Measurements from ENCODE around the gene THAP4.

The THAP4 gene

DNA sequence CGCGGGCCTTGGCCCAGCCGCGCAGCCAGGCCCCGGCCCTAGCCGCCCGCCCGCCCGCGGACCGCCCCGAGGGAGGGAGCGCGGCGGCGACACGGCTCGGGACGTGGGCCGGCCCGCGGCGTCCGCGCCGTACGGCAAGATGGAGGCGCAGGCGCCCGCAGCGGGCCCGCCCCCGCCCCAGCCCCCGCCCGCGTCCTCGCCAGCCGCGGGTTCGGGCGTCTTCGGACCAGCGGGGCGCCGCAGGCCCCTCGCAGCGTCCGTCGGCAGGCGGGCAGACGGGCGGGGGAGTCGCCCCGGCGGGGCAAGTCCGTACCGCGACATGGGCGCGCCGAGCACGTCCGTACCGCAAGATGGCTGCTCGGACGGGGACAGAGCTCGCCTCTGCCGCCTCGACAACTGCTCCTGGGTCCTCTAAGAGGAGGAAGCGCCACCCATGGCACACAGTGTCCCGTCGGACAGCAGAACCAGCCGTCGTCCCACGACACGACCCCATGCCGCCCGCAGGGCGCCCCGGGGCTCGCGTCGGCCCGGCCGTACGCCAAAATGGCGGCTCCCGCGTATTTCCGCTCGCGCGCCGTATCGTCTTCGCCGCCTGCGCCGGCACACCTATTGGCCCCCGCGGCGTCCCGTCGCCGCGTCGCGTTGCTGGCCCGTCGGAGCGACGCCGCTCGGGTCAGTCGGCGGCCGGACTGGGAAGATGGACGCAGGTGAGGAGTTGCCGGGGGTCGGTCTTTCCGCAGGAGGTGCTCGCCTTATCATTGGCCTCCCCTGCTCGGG is at the start of gene THAP4, which contains the start of gene ATG4B:
TSS of gene THAP4 (minus strand) at position 141 of the 777 bp plus-strand sequence. CDS start 141 bp downstream, outside the sequence.
TSS of gene ATG4B (plus strand) at position 676 of the 777 bp plus-strand sequence. CDS start at position 698, 22 bp downstream.
- peak; percentile 59 to 65 for DNase-seq (ENCODE audit: low read depth in 2 of 2)

GRCh38 chr2:241686324-241686649 is 49.3 kb upstream of the THAP4 start:
- no peak for DNase-seq (ENCODE audit: low read depth in 2 of 2)

DNA sequence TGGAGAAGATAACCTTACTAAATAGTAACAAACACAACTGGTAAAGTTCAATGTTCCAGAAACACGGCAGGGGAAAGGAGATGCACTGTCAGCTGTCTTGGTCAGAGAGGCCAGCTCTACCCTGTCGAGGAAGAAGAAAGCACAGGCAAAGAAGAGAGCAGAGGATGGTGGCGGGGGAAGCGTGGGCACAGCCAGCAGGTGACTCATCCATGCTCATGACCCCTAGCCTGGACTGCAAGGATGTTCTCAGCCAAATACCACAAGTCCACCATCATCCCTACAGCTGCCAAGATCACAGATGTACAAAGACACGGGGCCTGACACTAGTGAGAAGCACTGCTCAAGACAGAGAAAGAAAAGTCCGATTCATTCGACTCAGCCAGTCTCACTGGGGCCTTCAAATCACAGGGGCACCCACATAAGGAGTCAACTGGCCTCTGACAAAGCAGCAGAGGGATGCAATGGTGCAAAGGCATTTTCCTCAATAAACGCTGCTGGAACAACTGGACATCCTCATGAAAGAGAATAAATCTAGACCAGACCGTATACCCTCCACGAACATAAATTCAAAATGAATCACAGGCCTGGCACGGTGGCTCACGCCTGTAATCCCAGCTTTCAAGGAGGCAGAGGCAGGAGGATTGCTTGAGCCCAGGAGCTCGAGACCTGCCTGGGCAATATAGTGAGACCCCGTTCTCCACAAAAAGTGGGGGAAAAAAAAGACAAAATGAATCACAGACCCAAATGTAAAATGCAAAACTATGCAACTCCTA is 44.1 kb upstream of the THAP4 start:
- no peak for DNase-seq (ENCODE audit: low read depth in 2 of 2)

DNA sequence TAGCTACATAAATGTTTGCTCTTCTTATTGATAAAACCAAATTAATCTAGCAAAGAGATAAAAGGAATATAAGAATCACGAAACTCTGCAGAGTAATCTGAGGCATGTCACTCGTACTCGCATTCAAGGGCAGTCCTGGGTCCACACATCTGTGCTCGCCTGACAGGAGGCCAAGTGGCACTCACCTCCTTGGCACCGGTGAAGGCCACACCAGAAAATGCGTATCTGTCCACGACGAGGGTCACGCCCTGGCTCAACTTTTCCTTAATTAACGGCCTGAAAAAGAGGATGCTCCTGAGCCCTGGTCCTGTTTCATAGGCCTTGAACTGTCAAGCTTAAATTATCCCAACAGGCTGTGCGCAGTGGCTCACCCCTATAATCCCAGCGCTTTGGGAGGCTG is 43.1 kb upstream of the THAP4 start:
- no peak for DNase-seq (ENCODE audit: low read depth in 2 of 2)

DNA sequence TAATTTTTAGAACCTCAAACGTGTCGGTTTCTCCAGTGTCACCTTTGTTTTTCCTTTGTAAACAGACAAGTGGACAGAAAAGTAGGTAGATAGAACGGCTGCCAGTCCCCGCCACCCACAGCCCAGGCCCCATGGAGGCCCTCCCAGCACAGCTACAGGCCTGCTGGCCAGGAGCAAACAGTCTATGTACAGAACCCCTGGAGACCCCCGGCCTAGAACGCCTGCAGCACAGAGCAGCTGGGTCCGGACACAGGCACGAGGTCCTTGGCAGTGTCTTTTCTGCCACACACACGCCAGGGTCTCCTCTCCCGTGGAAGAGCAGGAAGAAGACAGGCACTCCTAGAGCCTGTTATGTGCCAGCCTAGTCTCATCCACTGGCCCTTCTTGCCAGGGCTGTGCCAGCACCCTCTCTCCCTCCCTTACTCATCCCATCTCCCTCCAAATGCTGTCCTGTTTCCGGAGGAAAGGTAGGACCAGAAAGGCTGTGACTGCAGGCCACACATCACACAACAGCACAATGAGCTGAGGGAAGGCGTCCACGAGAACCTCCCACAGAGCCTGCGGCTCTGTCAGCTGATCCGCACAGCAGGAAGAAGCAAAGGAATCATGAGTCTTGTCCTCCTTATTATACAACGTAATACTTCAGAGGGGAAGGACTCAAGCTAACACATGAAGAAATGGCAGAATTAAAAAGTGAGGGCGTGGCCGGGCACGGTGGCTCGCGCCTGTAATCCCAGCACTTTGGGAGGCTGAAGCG is 42.0 kb upstream of the THAP4 start:
- DNase-seq (ENCODE audit: low read depth in 2 of 2): no peak

DNA sequence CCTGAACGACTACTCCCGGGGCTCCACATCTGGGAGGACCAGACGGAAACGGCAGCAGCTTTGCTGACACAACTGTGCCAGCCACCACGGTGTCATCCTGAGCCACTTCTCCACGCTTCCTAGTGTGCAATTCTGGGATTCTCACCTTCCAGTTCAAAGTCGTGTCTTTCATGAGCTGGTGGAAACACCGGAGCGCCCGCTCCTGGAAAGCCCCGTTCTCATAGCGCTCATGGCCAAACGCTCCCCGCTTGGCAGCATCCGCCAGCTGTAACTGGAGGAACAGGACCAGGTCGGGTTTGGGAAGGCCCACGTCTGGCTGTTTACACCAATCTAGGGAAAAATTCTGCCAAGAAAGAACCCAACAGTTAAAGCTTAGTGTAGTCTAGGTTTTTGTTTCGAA is 41.3 kb upstream of the THAP4 start:
- no peak for DNase-seq (ENCODE audit: low read depth in 2 of 2)

DNA sequence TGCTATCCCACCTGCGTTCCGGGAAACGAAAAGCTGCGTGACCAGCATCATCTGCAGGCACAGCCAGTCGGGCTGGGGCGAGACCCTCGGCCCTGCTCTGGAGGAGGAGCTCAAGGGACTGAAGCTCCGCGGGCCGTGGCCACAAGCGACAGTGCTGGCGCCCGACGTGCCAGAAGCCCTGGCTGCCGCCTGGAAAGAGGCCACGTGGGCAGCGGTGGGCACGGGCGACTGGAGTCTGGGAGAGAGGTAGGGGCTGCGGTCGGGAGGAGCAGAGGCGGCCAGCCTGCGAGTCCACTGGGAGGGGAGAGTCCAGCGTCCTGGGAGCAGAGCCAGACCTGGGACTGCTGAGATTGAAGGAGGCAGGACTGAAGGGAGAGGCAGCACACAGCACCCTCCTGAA is 40.4 kb upstream of the THAP4 start:
- DNase-seq (ENCODE audit: low read depth in 2 of 2): no peak

- no peak for DNase-seq (ENCODE audit: low read depth in 2 of 2)
These were observed 39.7 kb upstream of the THAP4 start for GRCh38 chr2:241676665-241677064.

- no peak for DNase-seq (ENCODE audit: low read depth in 2 of 2)
These were observed 38.9 kb upstream of the THAP4 start for GRCh38 chr2:241675885-241676284.

DNA sequence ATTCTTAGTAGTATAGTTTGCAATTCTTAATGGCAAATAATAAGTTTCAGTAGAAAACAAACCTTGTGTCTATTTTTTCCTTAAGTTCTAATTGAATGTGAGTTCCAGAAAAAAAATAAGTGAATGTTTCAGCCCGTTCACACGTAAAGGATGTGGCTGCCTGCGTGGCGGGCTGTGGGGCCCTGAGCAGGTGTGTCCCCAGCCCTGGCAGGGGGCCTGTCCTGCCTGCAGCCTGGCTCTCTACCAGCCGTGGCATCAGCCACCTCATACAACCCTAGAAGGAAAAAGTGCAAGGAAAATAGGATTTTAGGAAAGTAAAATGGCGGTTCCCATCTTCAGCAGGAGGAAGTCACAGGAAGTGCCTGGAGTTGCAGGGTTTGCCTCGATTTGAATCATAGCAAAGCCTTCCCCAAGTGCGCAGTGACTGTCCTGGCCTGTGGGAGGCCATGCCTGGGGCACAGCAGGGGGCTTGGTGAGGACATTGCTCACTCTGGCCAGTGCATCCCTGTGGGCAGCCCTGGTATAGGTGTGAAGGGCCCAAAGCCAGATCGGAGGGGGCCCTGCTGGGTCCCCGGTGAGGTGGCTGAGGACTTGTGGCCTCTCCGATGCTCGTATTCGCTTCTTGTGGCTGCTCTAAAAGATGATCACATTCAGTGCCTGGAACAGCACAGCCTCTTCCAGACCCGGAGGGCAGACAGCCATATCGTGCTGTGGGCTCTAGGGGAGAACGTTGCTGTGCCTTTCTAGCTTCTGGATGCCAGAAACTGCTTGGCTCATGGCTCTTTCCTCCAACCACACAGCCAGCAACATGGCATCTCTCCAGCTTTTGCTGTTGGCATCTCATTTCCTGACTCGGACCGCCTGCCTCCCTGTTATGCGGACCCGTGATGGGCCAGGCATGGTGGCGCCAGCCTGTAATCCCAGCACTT is 37.1 kb upstream of the THAP4 start:
- DNase-seq (ENCODE audit: low read depth in 2 of 2): no peak

DNA sequence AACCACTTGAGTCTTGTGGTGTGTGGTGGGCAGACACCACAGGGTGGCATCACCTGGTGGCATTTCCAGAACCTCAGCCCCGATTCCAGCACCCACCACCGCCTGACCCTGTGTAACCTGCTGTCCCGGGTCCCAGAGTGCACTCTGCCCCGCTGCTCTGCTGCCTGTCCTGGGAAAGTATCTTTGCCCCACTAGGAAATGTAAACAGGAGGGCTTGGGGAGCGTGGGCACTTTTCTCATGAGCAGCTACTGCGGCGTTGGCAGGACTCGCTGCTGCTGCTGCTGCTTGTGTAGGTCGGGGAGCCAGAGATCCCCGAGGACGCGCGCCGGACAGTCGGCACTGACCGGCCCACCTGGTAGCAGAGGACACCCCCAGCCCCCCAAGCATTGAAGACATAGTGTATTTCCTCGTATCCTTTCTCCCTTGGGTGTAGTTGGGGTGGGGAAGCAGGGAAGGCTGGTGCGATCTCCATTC is 36.3 kb upstream of the THAP4 start:
- no peak for DNase-seq (ENCODE audit: low read depth in 2 of 2)

GRCh38 chr2:241672243-241673188 is 35.6 kb upstream of the THAP4 start:
- no peak for DNase-seq (ENCODE audit: low read depth in 2 of 2)

- DNase-seq (ENCODE audit: low read depth in 2 of 2): no peak
These were observed 34.7 kb upstream of the THAP4 start for GRCh38 chr2:241671457-241672240.

DNA sequence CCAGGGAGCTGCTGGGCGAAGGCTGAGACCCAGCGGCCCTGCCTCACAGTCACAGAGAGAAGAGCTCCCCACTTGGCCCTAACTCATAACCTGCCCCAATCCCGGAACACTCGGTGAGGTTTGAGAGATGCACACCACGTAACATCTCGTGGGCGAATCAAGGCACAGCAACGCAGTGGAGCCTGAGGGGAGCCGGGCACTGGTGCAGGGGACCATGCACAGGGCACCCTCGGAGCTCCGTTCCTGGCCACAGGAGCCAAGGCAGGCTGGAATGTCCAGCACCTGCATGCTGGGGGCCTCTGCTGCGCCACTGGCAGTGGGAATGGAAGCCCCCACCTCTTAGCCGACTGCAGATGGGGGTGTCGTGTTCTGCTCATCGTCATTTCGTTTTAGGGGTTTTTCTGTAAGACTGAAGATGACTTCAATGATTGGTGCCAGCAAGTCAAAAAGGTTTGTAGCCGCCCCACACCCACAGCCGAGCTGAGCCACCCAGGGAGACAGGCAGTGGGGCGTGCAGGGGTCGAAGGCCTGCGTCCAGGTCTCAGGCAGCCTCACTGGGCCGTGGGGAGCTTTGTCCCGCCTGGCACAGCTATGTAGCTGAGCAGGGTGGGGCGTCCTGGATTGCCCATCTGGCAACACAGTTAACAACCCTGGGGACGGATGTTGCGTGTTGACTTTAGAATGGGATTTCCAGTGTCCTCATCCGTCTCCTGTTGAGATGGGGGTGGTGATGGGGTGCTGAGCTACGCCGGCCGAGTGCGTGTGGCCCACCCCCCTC is 33.6 kb upstream of the THAP4 start:
- DNase-seq (ENCODE audit: low read depth in 2 of 2): no peak

- DNase-seq (ENCODE audit: low read depth in 2 of 2): no peak
These were observed 31.9 kb upstream of the THAP4 start for GRCh38 chr2:241668839-241669238.

DNA sequence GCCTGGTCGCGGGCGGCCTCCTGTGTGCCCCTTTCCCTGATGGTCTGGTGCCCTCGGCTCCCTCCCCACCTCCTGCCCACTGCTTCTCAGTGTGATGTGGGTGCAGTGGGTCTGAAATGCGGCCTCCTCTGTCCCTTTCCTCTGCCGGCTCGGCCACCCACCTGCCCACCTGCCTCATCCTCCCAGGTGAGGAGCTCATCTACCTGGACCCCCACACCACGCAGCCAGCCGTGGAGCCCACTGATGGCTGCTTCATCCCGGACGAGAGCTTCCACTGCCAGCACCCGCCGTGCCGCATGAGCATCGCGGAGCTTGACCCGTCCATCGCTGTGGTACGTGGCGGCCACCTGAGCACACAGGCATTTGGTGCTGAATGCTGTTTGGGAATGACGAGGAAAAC is 31.4 kb upstream of the THAP4 start:
- no peak for DNase-seq (ENCODE audit: low read depth in 2 of 2)

DNA sequence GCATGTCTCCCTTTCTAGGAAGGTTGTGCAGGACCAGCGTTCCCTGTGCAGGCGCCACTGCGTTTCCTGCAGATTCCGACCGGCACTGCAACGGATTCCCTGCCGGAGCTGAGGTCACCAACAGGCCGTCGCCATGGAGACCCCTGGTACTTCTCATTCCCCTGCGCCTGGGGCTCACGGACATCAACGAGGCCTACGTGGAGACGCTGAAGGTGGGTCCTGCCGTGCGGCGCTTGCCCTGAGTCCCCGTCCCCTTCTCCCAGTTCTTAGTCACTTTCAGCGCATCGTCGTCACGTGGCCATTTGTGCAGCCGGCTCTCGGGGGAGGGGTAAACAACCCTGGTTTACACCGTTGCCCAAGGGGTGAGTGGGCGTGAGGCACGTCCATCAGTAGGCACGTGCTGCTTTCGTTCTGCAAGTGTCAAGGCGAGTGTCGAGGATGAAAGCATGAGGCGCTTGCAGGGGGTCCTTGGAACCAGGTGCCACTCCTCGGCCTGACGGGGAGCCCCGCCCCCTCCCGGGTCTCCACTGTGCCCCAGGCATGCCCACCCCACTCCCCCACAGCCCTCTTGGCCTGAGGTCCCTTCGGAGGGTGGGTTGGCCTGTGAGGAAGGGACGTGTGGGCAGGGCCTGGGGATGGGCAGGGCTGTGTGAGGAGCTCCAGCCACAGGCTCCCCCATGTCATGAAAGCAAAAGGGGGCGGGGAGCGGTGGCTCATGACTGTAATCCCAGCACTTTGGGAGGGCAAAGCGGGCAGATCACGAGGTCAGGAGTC is 29.9 kb upstream of the THAP4 start:
- no peak for DNase-seq (ENCODE audit: low read depth in 2 of 2)
